Nephron (organoid): Measurements from ENCODE around the gene RRM1.

ENCODE experiments used
- H3K27ac Mint-ChIP-seq, 3 experiments: 2 replicates each; pipeline ENCODE4 v1.8.0; 2020; ENCODE audit warnings: mixed read lengths in 3 of 3, mild to moderate bottlenecking in 2 of 3, moderate library complexity in 1 of 3
- H3K27me3 Mint-ChIP-seq: 2 replicates; pipeline ENCODE4 v1.8.0; 2021; ENCODE audit warnings: low read depth, mild to moderate bottlenecking, moderate library complexity, mixed read lengths
- H3K36me3 Mint-ChIP-seq: 2 replicates; pipeline ENCODE4 v1.8.0; 2020; ENCODE audit warnings: low read depth, mixed read lengths
- H3K4me1 Mint-ChIP-seq: 2 replicates; pipeline ENCODE4 v1.8.0; 2020; ENCODE audit warnings: mixed read lengths
- H3K4me3 Mint-ChIP-seq, 3 experiments: 2 replicates each; pipeline ENCODE4 v1.8.0; 2020; ENCODE audit warnings: mild to moderate bottlenecking in 3 of 3, mixed read lengths in 3 of 3, moderate library complexity in 2 of 3
- H3K9me3 Mint-ChIP-seq: 2 replicates; pipeline ENCODE4 v1.8.0; 2020; ENCODE audit warnings: mixed read lengths
- TF ChIP-seq, protein P1 (sequence below), 3 experiments: fragments of 200-600 bp; sonication (generic); IDR thresholded peaks; one replicate each; pipeline ENCODE4 v1.5.0; 2021; ENCODE audit warnings: antibody characterized with exemption in 3 of 3; ENCODE audit not compliant: unreplicated experiment in 3 of 3

RRM1 gene

DNA sequence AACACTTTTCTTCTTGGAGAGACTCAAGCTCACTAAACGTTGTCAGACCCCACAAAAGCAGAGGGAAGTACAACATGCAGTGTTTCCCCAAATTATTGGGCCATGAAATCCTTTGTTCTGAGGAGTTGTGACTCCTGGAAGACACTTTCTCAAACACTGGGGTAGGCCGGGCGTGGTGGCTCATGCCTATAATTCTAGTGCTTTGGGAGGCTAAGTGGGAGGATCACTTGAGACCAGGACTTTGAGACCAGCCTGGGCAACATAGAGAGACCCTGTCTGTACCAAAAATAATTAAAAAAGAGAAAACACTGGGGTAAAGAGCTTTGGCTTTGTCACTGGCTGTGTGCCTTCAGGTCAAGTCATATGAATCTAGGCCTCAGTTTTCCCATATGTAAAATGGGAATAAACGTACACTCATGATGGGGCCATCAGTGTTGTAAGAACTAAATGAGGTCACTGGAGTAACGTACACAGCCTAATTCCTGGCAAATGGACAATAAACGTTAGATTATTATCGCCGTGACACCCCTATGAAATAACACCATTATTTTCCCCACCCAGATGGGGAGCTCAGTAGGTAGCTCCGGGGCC is 92.0 kb downstream of the RRM1 start:
- peak overlapping the region; percentile 89 to 93 (median 90) for H3K4me3 Mint-ChIP-seq
- H3K4me1 Mint-ChIP-seq = no peaks in the 10 kb centered on the region
- peaks cover 4% of the 10 kb centered on the region for H3K27me3 Mint-ChIP-seq
- TF ChIP-seq, protein P1, sequence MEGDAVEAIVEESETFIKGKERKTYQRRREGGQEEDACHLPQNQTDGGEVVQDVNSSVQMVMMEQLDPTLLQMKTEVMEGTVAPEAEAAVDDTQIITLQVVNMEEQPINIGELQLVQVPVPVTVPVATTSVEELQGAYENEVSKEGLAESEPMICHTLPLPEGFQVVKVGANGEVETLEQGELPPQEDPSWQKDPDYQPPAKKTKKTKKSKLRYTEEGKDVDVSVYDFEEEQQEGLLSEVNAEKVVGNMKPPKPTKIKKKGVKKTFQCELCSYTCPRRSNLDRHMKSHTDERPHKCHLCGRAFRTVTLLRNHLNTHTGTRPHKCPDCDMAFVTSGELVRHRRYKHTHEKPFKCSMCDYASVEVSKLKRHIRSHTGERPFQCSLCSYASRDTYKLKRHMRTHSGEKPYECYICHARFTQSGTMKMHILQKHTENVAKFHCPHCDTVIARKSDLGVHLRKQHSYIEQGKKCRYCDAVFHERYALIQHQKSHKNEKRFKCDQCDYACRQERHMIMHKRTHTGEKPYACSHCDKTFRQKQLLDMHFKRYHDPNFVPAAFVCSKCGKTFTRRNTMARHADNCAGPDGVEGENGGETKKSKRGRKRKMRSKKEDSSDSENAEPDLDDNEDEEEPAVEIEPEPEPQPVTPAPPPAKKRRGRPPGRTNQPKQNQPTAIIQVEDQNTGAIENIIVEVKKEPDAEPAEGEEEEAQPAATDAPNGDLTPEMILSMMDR (IDR thresholded peaks at IDR 0.05; ENCODE audit: unreplicated experiment in 3 of 3) = peak in 1 of 3 experiments; percentile 38
- peak overlapping the region in 1 of 3 experiments; percentile 39 for H3K27ac Mint-ChIP-seq
- no peaks in the 10 kb centered on the region for H3K36me3 Mint-ChIP-seq
- no peaks in the 10 kb centered on the region for H3K9me3 Mint-ChIP-seq

DNA sequence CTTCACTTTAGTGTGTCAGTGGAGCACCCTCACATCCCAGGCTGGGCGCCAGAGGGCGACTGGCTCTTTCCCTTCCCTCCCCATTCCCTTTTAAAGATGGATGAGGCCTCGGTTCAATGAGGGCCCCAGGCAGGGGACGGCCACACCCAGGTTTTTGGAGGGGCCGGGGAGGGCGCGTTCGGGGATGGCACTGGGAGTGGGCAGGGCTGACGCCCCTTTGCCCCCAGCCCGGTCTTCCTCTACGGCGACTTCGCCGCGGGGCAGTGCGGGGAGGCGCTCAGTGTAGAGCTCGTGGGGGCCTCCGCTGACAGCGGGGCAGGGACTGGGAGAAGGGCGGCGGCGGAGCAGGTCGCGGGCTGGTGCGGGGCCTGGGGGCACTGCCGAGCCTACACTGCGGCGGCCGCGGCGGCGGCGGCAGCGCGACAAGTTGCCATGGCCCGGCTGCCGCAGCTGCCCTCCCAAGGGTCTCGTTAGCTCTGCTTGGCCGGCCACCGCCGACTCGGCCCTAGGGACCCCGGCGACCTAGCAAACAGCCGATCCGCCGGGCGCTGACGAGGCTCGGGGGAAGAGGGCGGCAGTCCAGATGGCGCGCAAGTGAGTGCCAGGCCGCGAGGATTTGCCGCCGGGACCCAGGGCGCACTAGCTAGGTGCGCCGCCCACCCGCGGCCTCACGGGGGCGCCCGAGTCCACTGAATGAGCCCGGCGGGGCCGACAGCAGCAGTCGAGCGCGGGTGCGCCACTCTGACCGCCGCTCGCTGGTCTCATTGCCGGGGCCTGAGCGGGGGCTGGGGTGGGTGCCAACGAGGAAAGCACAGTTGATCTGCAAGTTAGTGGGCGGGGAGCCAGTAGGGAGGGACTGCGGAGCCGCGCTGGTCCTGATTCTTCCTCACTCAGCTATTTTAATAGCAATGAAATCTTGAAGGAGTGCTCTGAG is 92.7 kb downstream of the RRM1 start:
- TF ChIP-seq, protein P1 (IDR thresholded peaks at IDR 0.05; ENCODE audit: unreplicated experiment in 3 of 3) = peak; percentile 96 to 98 (median 97)

More for the DNA sequence above, 92.7 kb downstream of the RRM1 start:
- H3K27me3 Mint-ChIP-seq = peaks cover 4% of the 10 kb centered on the region
- no peaks in the 10 kb centered on the region for H3K4me1 Mint-ChIP-seq
- peak overlapping the region in 2 of 3 experiments; percentile 28 to 39 for H3K27ac Mint-ChIP-seq
- H3K4me3 Mint-ChIP-seq = peak overlapping the region; percentile 89 to 93 (median 90)
- no peaks in the 10 kb centered on the region for H3K36me3 Mint-ChIP-seq
- H3K9me3 Mint-ChIP-seq = no peaks in the 10 kb centered on the region
